Liver (tissue), 9 donors: ENCODE data around the gene MTHFD2. TPM values are rescaled to one million over a fixed set of nuclear protein-coding genes. Genes with fewer than 3 reads are reported as not detected.

Experiments
- DNase-seq: peaks from one replicate; pipeline ENCODE4 v3.0.0-alpha.2; 2017; ENCODE audit warnings: low spot score
- H3K27ac ChIP-seq, 2 donors: one replicate each; pipeline ENCODE4 v1.7.0; 2013; ENCODE audit warnings: inconsistent platforms in 2 of 2, low read length in 2 of 2, control low read depth in 1 of 2, low read depth in 1 of 2, mild to moderate bottlenecking in 1 of 2
- H3K27me3 ChIP-seq, 4 donors: one replicate each; pipeline versions ENCODE4 v1.6.1 to v1.7.0; 2013; ENCODE audit warnings: low read length in 3 of 4, inconsistent platforms in 1 of 4, mild to moderate bottlenecking in 1 of 4, moderate library complexity in 1 of 4; ENCODE audit not compliant: control insufficient read depth in 4 of 4, insufficient read depth in 4 of 4
- H3K36me3 ChIP-seq, 4 donors: one replicate each; pipeline versions ENCODE4 v1.6.1 to v1.7.0; 2013; ENCODE audit warnings: low read length in 3 of 4, mild to moderate bottlenecking in 3 of 4, low read depth in 1 of 4, moderate library complexity in 1 of 4; ENCODE audit not compliant: control insufficient read depth in 4 of 4, insufficient read depth in 3 of 4
- H3K4me1 ChIP-seq, 4 donors: one replicate each; pipeline versions ENCODE4 v1.6.1 to v1.7.0; 2013; ENCODE audit warnings: low read length in 3 of 4, mild to moderate bottlenecking in 3 of 4, moderate library complexity in 1 of 4; ENCODE audit not compliant: control insufficient read depth in 4 of 4, insufficient read depth in 4 of 4
- H3K4me3 ChIP-seq, 3 donors: one replicate each; pipeline versions ENCODE4 v1.6.1 to v1.7.0; 2013; ENCODE audit warnings: low read length in 3 of 3, control low read depth in 1 of 3, low read depth in 1 of 3, mild to moderate bottlenecking in 1 of 3
- H3K9ac ChIP-seq, 2 donors: one replicate each; pipeline ENCODE4 v1.7.0; 2013; ENCODE audit warnings: low read length in 2 of 2, mild to moderate bottlenecking in 2 of 2, moderate library complexity in 2 of 2, control low read depth in 1 of 2, low read depth in 1 of 2
- H3K9me3 ChIP-seq, 4 donors: one replicate each; pipeline versions ENCODE4 v1.6.1 to v1.7.0; 2013; ENCODE audit warnings: low read length in 3 of 4; ENCODE audit not compliant: control insufficient read depth in 4 of 4
- EGR1 ChIP-seq, 2 donors: IDR thresholded peaks; 2 replicates each; pipeline ENCODE4 v1.6.1; 2016 to 2018; ENCODE audit warnings: antibody characterized with exemption in 2 of 2, low read depth in 2 of 2
- FOXA1 ChIP-seq: IDR thresholded peaks from 2 replicates; pipeline ENCODE4 v1.6.1; 2016; ENCODE audit warnings: antibody characterized with exemption
- HNF4G ChIP-seq: IDR thresholded peaks from 2 replicates; pipeline ENCODE4 v1.6.1; 2016; ENCODE audit warnings: antibody characterized with exemption
- JUND ChIP-seq, 2 donors: IDR thresholded peaks; 2 replicates each; pipeline ENCODE4 v1.6.1; 2016; ENCODE audit warnings: antibody characterized with exemption in 2 of 2
- RAD21 ChIP-seq, 2 donors: IDR thresholded peaks; 2 replicates each; pipeline ENCODE4 v1.6.1; 2016; ENCODE audit warnings: antibody characterized with exemption in 2 of 2, mild to moderate bottlenecking in 2 of 2
- RXRA ChIP-seq, 2 donors: IDR thresholded peaks; 2 replicates each; pipeline ENCODE4 v1.6.1; 2017 to 2018; ENCODE audit warnings: antibody characterized with exemption in 2 of 2, mild to moderate bottlenecking in 1 of 2
- SP1 ChIP-seq: IDR thresholded peaks from 2 replicates; pipeline ENCODE4 v1.6.1; 2018; ENCODE audit warnings: antibody characterized with exemption, mild to moderate bottlenecking
- TAF1 ChIP-seq: conservative IDR thresholded peaks from 2 replicates; pipeline ENCODE4 v1.6.1; 2016; ENCODE audit warnings: antibody characterized with exemption, mild to moderate bottlenecking
- YY1 ChIP-seq: IDR thresholded peaks from 2 replicates; pipeline ENCODE4 v1.6.1; 2016; ENCODE audit warnings: antibody characterized with exemption, mild to moderate bottlenecking
- ZBTB33 ChIP-seq: IDR thresholded peaks from 2 replicates; pipeline ENCODE4 v1.6.1; 2016; ENCODE audit warnings: antibody characterized with exemption
- WGBS: extraction: QIAGEN DNeasy Blood & Tissue Kit; methylation state at CpG from one replicate; pipeline ENCODE4 v1.1.7; 2013; 5-methylcytosine and 5-hydroxymethylcytosine counted together
- polyA plus RNA-seq, 2 donors: library from polyadenylated mRNA; stranded (reverse) in 1 of 2; unstranded in 1 of 2; fragments of 200-250 nt in 1 of 2; fragments of >200 nt in 1 of 2; fragmentation: Nextera tagmentation in 1 of 2; extraction: Ambion mirVana in 1 of 2; gene quantifications; one replicate each; pipeline versions ENCODE4 v1.2.1 to v1.2.3, GENCODE V29; 2013 to 2015
- total RNA-seq, 2 donors: library from RNA; depleted of rRNA; stranded (reverse); fragments of >200 nt; gene quantifications; one replicate each; pipeline ENCODE4 v1.2.3, GENCODE V29; 2014
- TF ChIP-seq, protein P1 (sequence below): fragments of 150-350 bp; IDR thresholded peaks from 2 replicates; pipeline ENCODE4 v1.5.1; 2017; ENCODE audit warnings: improper control_type of control experiment, low read depth, low read length; ENCODE audit not compliant: missing input control
- TF ChIP-seq, protein P2 (sequence below): IDR thresholded peaks from 2 replicates; pipeline ENCODE4 v1.6.1; 2016; ENCODE audit warnings: antibody characterized with exemption
- TF ChIP-seq, protein P3 (sequence below): IDR thresholded peaks from 2 replicates; pipeline ENCODE4 v1.6.1; 2016; ENCODE audit warnings: antibody characterized with exemption, mild to moderate bottlenecking
- donor health status: healthy.
- donor health status: healthy.
- donor health status: healthy.
- donor health status: healthy.
- donor health status: healthy.

The MTHFD2 gene
- total and polyA plus RNA-seq, 4 donors: 1.6 to 27.5 (median 2.8) TPM

DNA sequence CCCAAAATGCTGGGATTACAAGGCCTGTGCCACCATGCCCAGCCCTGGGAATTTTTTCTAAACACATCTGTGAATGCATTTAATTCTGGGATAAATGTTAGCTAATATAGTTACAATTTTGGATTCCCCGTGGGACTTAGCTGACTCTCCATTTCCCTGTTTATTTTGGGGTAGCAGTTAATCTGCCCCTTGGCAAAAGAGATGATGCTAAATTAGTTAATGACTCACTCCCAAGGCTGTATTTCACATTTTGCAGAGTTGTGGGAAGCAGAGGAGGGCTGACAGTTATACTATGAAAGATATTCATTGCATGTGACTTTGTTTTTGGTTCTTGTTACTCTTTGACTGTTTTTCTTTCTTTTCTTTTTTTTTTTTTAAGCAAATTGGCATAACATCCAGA, 3.2 kb downstream of the MTHFD2 start:
- peaks cover 0 to 4% (median 0%) of the 10 kb centered on the region in 4 donors for H3K9me3 ChIP-seq
- no peak overlapping the region for H3K27ac ChIP-seq
- no peak overlapping the region for H3K4me3 ChIP-seq
- H3K36me3 ChIP-seq: no peaks in the 10 kb centered on the region
- H3K27me3 ChIP-seq: peaks cover 0 to 3% (median 0%) of the 10 kb centered on the region in 4 donors
- 70% methylated on average over 1 of the region's 1 CpG for WGBS
- no peak for DNase-seq
- no peak overlapping the region for H3K9ac ChIP-seq
- TF ChIP-seq ZBTB33: no peak
- TF ChIP-seq JUND (IDR thresholded peaks at IDR 0.05): peak; percentile 26 to 45
- TF ChIP-seq HNF4G: no peak
- H3K4me1 ChIP-seq: peaks cover 2 to 17% (median 7%) of the 10 kb centered on the region in 4 donors

DNA sequence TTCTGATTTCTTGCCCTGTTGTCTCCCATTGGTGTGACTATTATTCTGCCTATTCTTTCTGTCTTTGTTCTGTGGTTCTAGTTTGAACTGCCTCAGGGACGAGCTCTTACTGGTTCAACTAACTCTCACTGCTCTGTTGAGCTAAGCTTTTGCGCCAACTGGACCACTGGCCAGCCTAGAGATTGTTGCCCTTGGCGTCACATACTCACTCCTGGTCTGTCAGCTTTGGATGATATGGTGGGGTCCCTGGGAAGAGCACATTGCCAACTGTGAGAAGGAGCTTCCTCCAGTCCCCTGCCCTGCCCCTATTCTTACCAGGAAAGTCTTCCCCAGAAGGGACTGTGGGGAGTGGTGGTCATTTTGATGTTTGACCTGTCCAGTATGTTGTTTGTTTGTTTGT, 6.0 kb downstream of the MTHFD2 start:
- Histone ChIP-seq H3K27ac (no peak overlapping the region), H3K9ac (no peak overlapping the region), H3K4me1 (peaks cover 0 to 1% (median 0%) of the 10 kb centered on the region in 4 donors), H3K4me3 (no peak overlapping the region), H3K9me3 (no peaks in the 10 kb centered on the region), H3K36me3 (no peaks in the 10 kb centered on the region), H3K27me3 (peaks cover 0 to 3% (median 0%) of the 10 kb centered on the region in 4 donors)
- no peak for DNase-seq
- WGBS: 95% methylated on average over 3 of the region's 3 CpGs
- TF ChIP-seq SP1 (no peak), ZBTB33 (no peak), FOXA1 (no peak), TAF1 (no peak), RXRA (IDR thresholded peaks at IDR 0.05) (no peak), RAD21 (IDR thresholded peaks at IDR 0.05) (no peak), EGR1 (IDR thresholded peaks at IDR 0.05; ENCODE audit: low read depth in 2 of 2) (no peak), YY1 (no peak)
- TF ChIP-seq, protein P1, sequence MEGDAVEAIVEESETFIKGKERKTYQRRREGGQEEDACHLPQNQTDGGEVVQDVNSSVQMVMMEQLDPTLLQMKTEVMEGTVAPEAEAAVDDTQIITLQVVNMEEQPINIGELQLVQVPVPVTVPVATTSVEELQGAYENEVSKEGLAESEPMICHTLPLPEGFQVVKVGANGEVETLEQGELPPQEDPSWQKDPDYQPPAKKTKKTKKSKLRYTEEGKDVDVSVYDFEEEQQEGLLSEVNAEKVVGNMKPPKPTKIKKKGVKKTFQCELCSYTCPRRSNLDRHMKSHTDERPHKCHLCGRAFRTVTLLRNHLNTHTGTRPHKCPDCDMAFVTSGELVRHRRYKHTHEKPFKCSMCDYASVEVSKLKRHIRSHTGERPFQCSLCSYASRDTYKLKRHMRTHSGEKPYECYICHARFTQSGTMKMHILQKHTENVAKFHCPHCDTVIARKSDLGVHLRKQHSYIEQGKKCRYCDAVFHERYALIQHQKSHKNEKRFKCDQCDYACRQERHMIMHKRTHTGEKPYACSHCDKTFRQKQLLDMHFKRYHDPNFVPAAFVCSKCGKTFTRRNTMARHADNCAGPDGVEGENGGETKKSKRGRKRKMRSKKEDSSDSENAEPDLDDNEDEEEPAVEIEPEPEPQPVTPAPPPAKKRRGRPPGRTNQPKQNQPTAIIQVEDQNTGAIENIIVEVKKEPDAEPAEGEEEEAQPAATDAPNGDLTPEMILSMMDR: no peak
- TF ChIP-seq, protein P2, sequence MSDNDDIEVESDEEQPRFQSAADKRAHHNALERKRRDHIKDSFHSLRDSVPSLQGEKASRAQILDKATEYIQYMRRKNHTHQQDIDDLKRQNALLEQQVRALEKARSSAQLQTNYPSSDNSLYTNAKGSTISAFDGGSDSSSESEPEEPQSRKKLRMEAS: no peak
- TF ChIP-seq, protein P3, sequence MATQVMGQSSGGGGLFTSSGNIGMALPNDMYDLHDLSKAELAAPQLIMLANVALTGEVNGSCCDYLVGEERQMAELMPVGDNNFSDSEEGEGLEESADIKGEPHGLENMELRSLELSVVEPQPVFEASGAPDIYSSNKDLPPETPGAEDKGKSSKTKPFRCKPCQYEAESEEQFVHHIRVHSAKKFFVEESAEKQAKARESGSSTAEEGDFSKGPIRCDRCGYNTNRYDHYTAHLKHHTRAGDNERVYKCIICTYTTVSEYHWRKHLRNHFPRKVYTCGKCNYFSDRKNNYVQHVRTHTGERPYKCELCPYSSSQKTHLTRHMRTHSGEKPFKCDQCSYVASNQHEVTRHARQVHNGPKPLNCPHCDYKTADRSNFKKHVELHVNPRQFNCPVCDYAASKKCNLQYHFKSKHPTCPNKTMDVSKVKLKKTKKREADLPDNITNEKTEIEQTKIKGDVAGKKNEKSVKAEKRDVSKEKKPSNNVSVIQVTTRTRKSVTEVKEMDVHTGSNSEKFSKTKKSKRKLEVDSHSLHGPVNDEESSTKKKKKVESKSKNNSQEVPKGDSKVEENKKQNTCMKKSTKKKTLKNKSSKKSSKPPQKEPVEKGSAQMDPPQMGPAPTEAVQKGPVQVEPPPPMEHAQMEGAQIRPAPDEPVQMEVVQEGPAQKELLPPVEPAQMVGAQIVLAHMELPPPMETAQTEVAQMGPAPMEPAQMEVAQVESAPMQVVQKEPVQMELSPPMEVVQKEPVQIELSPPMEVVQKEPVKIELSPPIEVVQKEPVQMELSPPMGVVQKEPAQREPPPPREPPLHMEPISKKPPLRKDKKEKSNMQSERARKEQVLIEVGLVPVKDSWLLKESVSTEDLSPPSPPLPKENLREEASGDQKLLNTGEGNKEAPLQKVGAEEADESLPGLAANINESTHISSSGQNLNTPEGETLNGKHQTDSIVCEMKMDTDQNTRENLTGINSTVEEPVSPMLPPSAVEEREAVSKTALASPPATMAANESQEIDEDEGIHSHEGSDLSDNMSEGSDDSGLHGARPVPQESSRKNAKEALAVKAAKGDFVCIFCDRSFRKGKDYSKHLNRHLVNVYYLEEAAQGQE: no peak
